Measurements from ENCODE around the gene POLD1. TPM values are rescaled to one million over a fixed set of nuclear protein-coding genes. Genes with fewer than 3 reads are reported as not detected.

The POLD1 gene
- total RNA-seq, 1 donor from 2014 or later, result 10.8 TPM

DNA sequence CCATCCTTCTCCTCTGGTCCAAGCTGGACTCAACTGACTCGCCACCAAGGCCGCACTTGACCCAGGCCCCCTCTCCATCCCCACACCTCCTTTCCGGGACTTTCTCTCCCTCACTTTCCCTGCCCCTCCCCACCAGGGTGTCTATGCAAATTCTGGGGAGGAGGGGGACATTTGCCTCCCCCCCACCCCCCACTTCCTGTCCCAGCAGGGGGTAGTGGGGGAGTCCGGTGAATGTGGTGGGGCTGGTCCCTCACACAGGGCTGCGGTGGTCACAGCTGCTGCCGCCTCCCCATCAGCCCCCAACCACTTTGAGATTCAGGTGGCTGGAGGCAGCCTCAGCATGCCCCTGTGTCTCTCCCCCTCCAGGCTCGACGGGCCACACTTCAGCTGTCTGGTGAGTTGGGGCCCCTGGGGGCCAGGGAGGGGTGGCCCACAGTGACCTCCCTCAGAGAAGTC lies 35.5 kb downstream of the POLD1 start:
- no peak for DNase-seq
- H3K27me3 ChIP-seq (ENCODE audit: low read depth), result peaks cover 75% of the 10 kb centered on the region
- H3K27ac ChIP-seq (replicated peaks), result no peak overlapping the region
- H3K36me3 ChIP-seq, result no peaks in the 10 kb centered on the region
- TF ChIP-seq, protein P1, sequence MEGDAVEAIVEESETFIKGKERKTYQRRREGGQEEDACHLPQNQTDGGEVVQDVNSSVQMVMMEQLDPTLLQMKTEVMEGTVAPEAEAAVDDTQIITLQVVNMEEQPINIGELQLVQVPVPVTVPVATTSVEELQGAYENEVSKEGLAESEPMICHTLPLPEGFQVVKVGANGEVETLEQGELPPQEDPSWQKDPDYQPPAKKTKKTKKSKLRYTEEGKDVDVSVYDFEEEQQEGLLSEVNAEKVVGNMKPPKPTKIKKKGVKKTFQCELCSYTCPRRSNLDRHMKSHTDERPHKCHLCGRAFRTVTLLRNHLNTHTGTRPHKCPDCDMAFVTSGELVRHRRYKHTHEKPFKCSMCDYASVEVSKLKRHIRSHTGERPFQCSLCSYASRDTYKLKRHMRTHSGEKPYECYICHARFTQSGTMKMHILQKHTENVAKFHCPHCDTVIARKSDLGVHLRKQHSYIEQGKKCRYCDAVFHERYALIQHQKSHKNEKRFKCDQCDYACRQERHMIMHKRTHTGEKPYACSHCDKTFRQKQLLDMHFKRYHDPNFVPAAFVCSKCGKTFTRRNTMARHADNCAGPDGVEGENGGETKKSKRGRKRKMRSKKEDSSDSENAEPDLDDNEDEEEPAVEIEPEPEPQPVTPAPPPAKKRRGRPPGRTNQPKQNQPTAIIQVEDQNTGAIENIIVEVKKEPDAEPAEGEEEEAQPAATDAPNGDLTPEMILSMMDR (IDR thresholded peaks at IDR 0.05; ENCODE audit: borderline replicate concordance), result no peak
- no peaks in the 10 kb centered on the region for H3K9me3 ChIP-seq (replicated peaks)
- H3K4me1 ChIP-seq, result peaks cover 12% of the 10 kb centered on the region
- intact Hi-C loops (cut with micrococcal nuclease), result loop anchor here (10.0 kb wide), 1 partner anchor 55 kb away; the partner anchor contains the start of gene NAPSA
- H3K4me3 ChIP-seq, result no peak overlapping the region

DNA sequence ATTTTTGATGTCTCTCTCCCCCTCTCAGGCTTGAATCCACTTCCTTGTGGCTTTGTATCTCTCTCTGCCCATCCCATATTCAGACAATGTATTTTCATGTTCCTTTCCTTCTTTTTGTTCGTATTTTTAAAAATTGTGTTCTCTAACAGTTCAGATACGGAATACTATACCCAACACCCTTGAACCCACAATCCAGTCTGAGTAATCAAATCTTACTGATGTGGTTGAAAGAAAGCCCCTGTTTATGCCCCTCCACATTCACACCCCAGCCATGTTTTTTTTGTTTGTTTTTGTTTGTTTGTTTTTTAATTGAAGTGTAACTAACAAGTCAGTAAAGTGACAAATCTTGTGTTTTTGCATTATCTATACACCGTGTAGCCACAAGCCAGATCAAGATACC lies 36.0 kb downstream of the POLD1 start:
- Histone ChIP-seq H3K27ac (replicated peaks) (no peak overlapping the region), H3K9me3 (replicated peaks) (no peaks in the 10 kb centered on the region), H3K4me3 (no peak overlapping the region), H3K4me1 (peaks cover 9% of the 10 kb centered on the region), H3K27me3 (ENCODE audit: low read depth) (peaks cover 75% of the 10 kb centered on the region), H3K36me3 (no peaks in the 10 kb centered on the region)
- no peak for DNase-seq
- intact Hi-C loops (cut with micrococcal nuclease), result no loop called here
- TF ChIP-seq, protein P1 (IDR thresholded peaks at IDR 0.05; ENCODE audit: borderline replicate concordance), result no peak

DNA sequence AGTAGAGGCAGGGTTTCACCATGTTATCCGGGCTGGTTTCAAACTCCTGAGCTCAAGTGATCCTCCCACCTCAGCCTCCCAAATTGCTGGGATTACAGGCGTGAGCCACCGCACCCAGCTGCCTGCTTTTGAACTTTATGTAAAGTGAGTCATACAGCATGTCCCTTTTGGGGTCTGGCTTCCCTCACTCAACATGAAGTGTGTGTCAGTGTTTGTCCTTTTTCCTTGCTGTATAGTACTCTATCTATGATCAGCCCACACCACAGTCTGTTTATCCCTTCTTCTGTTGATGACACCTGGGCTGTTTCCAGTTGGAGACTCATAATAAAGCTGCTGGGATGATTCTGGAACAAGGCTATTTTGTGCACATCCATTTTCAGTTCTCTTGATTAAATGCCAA lies 36.7 kb downstream of the POLD1 start:
- DNase-seq, result no peak
- TF ChIP-seq, protein P1 (IDR thresholded peaks at IDR 0.05; ENCODE audit: borderline replicate concordance), result no peak
- intact Hi-C loops (cut with micrococcal nuclease), result no loop called here
- peaks cover 75% of the 10 kb centered on the region for H3K27me3 ChIP-seq (ENCODE audit: low read depth)
- H3K27ac ChIP-seq (replicated peaks), result no peak overlapping the region
- no peaks in the 10 kb centered on the region for H3K36me3 ChIP-seq
- H3K4me1 ChIP-seq, result peaks cover 9% of the 10 kb centered on the region
- H3K9me3 ChIP-seq (replicated peaks), result no peaks in the 10 kb centered on the region
- H3K4me3 ChIP-seq, result no peak overlapping the region

DNA sequence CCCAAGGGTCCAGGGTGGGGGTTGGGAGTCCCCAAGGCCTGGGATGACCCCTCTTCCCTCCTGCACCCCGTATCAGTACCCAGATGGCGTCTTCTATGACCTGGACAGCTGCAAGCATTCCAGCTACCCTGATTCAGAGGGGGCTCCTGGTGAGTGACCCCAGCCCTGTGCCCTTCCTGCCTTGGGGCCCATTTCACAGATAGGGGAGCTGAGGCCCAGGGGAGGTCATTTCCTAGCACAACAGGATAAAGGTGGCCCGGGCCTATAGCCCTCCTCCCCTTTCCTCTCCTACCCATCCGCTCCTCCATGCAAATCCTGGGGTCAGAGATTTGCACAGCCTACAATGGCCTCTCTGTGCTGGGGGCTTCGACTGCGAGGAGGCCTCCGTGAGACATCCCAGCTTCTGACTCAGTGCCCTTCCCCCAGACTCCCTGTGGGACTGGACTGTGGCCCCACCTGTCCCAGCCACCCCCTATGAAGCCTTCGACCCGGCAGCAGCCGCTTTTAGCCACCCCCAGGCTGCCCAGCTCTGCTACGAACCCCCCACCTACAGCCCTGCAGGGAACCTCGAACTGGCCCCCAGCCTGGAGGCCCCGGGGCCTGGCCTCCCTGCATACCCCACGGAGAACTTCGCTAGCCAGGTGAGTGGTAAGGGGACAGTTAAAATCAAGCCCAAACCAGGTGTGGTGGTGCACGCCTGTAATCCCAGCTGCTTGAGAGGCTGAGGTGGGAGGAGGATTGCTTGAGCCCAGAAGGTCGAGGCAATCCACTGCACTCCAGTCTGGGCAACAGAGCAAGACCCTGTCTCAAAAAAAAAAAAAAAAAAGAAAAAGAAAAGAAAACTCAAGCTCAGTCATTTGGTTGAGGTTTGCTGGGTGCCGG lies 38.5 kb downstream of the POLD1 start:
- TF ChIP-seq, protein P1 (IDR thresholded peaks at IDR 0.05; ENCODE audit: borderline replicate concordance), result no peak
- Histone ChIP-seq H3K4me3 (no peak overlapping the region), H3K27me3 (ENCODE audit: low read depth) (peaks cover 72% of the 10 kb centered on the region), H3K9me3 (replicated peaks) (no peaks in the 10 kb centered on the region), H3K4me1 (peaks cover 9% of the 10 kb centered on the region), H3K36me3 (no peaks in the 10 kb centered on the region), H3K27ac (replicated peaks) (no peak overlapping the region)
- DNase-seq, result no peak
- intact Hi-C loops (cut with micrococcal nuclease), result no loop called here

DNA sequence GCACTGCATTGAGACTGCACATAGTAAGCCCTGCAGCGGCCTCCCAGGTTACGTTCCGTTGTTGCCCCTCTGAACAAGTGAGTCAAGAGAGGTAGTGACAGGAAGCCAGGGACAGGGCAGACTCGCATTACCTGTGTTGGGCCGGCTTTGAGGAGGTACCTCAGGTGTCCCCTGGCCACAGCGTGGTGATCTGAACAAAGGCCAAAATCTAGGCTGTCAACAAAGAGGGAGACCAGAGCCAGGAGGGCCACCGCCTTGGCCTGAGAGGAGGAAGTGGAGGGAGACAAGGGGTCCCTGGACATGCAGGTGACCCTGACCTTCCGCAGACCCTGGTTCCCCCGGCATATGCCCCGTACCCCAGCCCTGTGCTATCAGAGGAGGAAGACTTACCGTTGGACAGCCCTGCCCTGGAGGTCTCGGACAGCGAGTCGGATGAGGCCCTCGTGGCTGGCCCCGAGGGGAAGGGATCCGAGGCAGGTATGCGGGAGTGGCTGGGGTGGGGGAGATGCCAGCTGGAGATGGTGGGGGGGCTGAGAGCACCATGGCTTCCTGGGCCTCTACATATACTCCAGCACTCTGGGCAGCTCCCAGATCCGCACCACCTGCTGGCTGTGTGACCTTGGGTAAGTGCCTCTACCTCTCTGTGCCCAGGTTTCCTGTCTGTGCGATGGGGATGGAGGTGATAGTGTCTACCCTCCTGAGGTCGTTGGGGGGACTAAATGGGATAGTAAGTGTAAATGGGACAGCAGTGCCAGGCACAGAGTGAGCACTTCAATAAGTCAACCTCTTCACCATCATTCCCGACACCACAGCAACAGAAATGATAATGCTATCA lies 39.3 kb downstream of the POLD1 start:
- peaks cover 72% of the 10 kb centered on the region for H3K27me3 ChIP-seq (ENCODE audit: low read depth)
- DNase-seq, result no peak
- intact Hi-C loops (cut with micrococcal nuclease), result no loop called here

More for the DNA sequence above, 39.3 kb downstream of the POLD1 start:
- no peak overlapping the region for H3K27ac ChIP-seq (replicated peaks)
- H3K36me3 ChIP-seq, result no peaks in the 10 kb centered on the region
- no peak overlapping the region for H3K4me3 ChIP-seq
- peaks cover 13% of the 10 kb centered on the region for H3K4me1 ChIP-seq
- TF ChIP-seq, protein P1 (IDR thresholded peaks at IDR 0.05; ENCODE audit: borderline replicate concordance), result no peak
- no peaks in the 10 kb centered on the region for H3K9me3 ChIP-seq (replicated peaks)

All from left ventricle myocardium inferior (tissue), 1 donor.